Endometrial microvascular endothelial cells (primary cell): ENCODE data around the gene MOB3C. TPM values are rescaled to one million over a fixed set of nuclear protein-coding genes. Genes with fewer than 3 reads are reported as not detected.

Experiments used
- in situ Hi-C: cut with HindIII; loops from 2 replicates; pipeline ENCODE4 v1.10.0; 2017; ENCODE audit warnings: low sequenced_read_pairs, low pct_unique_long_range_greater_than_20kb; ENCODE audit errors: inconsistent ontology term
- total RNA-seq: library from RNA; depleted of rRNA; stranded (reverse); fragments of >200 nt; gene quantifications from one replicate; pipeline ENCODE4 v1.2.3, GENCODE V29; 2015; ENCODE audit errors: inconsistent ontology term

Gene MOB3C
- total RNA-seq, 1 donor from 2014 or later, result 3.3 TPM

GRCh38 chr1:46642115-46642680 is 25.6 kb upstream of the MOB3C start:
- in situ Hi-C loops, result no loop called here

GRCh38 chr1:46639547-46639946 is 22.9 kb upstream of the MOB3C start:
- in situ Hi-C loops, result no loop called here

- in situ Hi-C loops, result no loop called here
Observed at GRCh38 chr1:46638921-46639320, 22.3 kb upstream of the MOB3C start.

GRCh38 chr1:46637444-46638083 is 21.0 kb upstream of the MOB3C start:
- in situ Hi-C loops, result no loop called here

GRCh38 chr1:46635205-46635604 is 18.6 kb upstream of the MOB3C start:
- in situ Hi-C loops, result no loop called here

- in situ Hi-C loops, result no loop called here
Observed at GRCh38 chr1:46630719-46631118, 14.1 kb upstream of the MOB3C start.

GRCh38 chr1:46623743-46624644 is 7.4 kb upstream of the MOB3C start:
- in situ Hi-C loops, result no loop called here

- in situ Hi-C loops, result no loop called here
Observed at GRCh38 chr1:46622344-46622743, 5.7 kb upstream of the MOB3C start.

GRCh38 chr1:46621930-46622329 is 5.3 kb upstream of the MOB3C start:
- in situ Hi-C loops, result no loop called here

- in situ Hi-C loops, result no loop called here
Observed at GRCh38 chr1:46619656-46620258, 3.1 kb upstream of the MOB3C start.

- in situ Hi-C loops, result no loop called here
Observed at GRCh38 chr1:46618754-46619415, 2.3 kb upstream of the MOB3C start.

GRCh38 chr1:46617833-46618232 is 1.2 kb upstream of the MOB3C start:
- in situ Hi-C loops, result no loop called here

GRCh38 chr1:46617108-46617800 is 643 bp upstream of the MOB3C start:
- in situ Hi-C loops, result no loop called here

GRCh38 chr1:46615735-46616134 is 876 bp downstream of the MOB3C start:
- in situ Hi-C loops, result no loop called here

- in situ Hi-C loops, result no loop called here
Observed at GRCh38 chr1:46615088-46615487, 1.5 kb downstream of the MOB3C start.

- in situ Hi-C loops, result no loop called here
Observed at GRCh38 chr1:46614604-46614984, 2.0 kb downstream of the MOB3C start.

GRCh38 chr1:46613661-46614603 is 2.7 kb downstream of the MOB3C start:
- in situ Hi-C loops, result no loop called here
